OCI-LY3 (cell line): ENCODE measurements around the gene ACSL6.
A peak's percentile ranks its signal among the peaks of the same experiment; 100 is the strongest.

Experiments used
- H2AFZ ChIP-seq: fragments of 200-600, 300-600 bp; shearing (Covaris generic); 2 replicates; pipeline ENCODE4 v1.6.0; 2014; ENCODE audit warnings: antibody characterized with exemption, low read depth, low read length
- H3K27ac ChIP-seq: fragments of 200-600, 300-600 bp; sonication (generic); 2 replicates; pipeline ENCODE4 v1.5.1; 2014; ENCODE audit warnings: mild to moderate bottlenecking, low read length, moderate library complexity, mixed read lengths
- H3K27me3 ChIP-seq: fragments of 200-600, 300-600 bp; sonication (generic); 2 replicates; pipeline ENCODE4 v1.6.1; 2014; ENCODE audit warnings: low read depth, low read length, mixed read lengths
- H3K36me3 ChIP-seq: fragments of 200-600, 300-600 bp; sonication (generic); replicated peaks from 2 replicates; pipeline ENCODE3; 2014; ENCODE audit warnings: low read depth, low read length, mixed read lengths
- H3K4me1 ChIP-seq: fragments of 300-600, 200-600 bp; sonication (generic); 2 replicates; pipeline ENCODE4 v1.6.1; 2014; ENCODE audit warnings: low read length, mixed read lengths
- H3K4me2 ChIP-seq: fragments of 200-600, 300-600 bp; sonication (generic); 2 replicates; pipeline ENCODE4 v1.6.1; 2014; ENCODE audit warnings: low read length, mixed read lengths
- H3K4me3 ChIP-seq: fragments of 300-600, 200-600 bp; sonication (generic); 2 replicates; pipeline ENCODE4 v1.5.1; 2014; ENCODE audit warnings: antibody characterized with exemption, mild to moderate bottlenecking, low read length, moderate library complexity
- H3K79me2 ChIP-seq: fragments of 300-600, 200-600 bp; shearing (Covaris generic); 2 replicates; pipeline ENCODE4 v1.6.1; 2014; ENCODE audit warnings: mild to moderate bottlenecking, low read length, mixed read lengths
- H3K9ac ChIP-seq: fragments of 300-600, 200-600 bp; shearing (Covaris generic); 2 replicates; pipeline ENCODE4 v1.6.0; 2014; ENCODE audit warnings: mild to moderate bottlenecking, low read length, moderate library complexity
- H3K9me3 ChIP-seq: fragments of 200-600, 300-600 bp; shearing (Covaris generic); 2 replicates; pipeline ENCODE4 v1.6.1; 2014; ENCODE audit warnings: low read length, mixed read lengths; ENCODE audit not compliant: insufficient read depth
- H4K20me1 ChIP-seq: fragments of 200-600, 300-600 bp; sonication (generic); 2 replicates; pipeline ENCODE4 v1.6.1; 2016; ENCODE audit warnings: low read length, mixed read lengths; ENCODE audit not compliant: insufficient read depth
- EZH2phosphoT487 ChIP-seq: fragments of 200-600 bp; shearing (Covaris generic); IDR thresholded peaks from 2 replicates; pipeline ENCODE4 v1.6.1; 2018; ENCODE audit warnings: antibody characterized with exemption, mixed run types, low read depth
- TF ChIP-seq, protein P1 (sequence below): fragments of 200-600, 300-600 bp; sonication (generic); IDR thresholded peaks from 2 replicates; pipeline ENCODE4 v1.5.1; 2014; ENCODE audit warnings: antibody characterized with exemption, low read length, low read depth

The ACSL6 gene

DNA sequence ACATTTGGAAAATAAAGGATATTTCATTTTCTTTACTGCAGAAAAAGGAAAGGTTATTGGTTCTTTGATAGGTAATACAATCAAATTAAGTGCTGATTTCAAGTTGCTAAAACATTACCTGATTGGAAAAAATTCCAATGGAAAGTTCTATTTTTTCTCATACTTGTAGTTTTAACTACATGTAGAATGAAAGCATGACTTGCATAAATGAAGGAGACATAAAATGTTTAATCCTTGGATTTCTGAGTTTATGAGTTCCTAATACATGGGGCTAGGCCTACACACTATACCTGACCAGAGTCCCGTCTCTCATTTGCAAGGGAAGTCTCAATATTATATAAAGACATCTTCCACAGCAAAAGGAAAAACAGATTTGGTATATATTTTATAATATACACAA is 60.8 kb downstream of the ACSL6 start:
- H3K36me3 ChIP-seq = no peaks in the 10 kb centered on the region
- no peak overlapping the region for H3K4me3 ChIP-seq
- no peak overlapping the region for H3K9ac ChIP-seq
- H3K4me2 ChIP-seq = no peak overlapping the region
- H3K9me3 ChIP-seq = no peaks in the 10 kb centered on the region
- no peak overlapping the region for H3K27ac ChIP-seq
- H4K20me1 ChIP-seq = 0 out of 2 replicates have a peak, but pooled peaks cover 3% of the 10 kb centered on the region
- H3K4me1 ChIP-seq = peaks cover 13% of the 10 kb centered on the region
- TF ChIP-seq, protein P1, sequence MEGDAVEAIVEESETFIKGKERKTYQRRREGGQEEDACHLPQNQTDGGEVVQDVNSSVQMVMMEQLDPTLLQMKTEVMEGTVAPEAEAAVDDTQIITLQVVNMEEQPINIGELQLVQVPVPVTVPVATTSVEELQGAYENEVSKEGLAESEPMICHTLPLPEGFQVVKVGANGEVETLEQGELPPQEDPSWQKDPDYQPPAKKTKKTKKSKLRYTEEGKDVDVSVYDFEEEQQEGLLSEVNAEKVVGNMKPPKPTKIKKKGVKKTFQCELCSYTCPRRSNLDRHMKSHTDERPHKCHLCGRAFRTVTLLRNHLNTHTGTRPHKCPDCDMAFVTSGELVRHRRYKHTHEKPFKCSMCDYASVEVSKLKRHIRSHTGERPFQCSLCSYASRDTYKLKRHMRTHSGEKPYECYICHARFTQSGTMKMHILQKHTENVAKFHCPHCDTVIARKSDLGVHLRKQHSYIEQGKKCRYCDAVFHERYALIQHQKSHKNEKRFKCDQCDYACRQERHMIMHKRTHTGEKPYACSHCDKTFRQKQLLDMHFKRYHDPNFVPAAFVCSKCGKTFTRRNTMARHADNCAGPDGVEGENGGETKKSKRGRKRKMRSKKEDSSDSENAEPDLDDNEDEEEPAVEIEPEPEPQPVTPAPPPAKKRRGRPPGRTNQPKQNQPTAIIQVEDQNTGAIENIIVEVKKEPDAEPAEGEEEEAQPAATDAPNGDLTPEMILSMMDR = no peak
- no peak for TF ChIP-seq EZH2phosphoT487
- H3K79me2 ChIP-seq = no peaks in the 10 kb centered on the region
- peaks cover 27% of the 10 kb centered on the region for H3K27me3 ChIP-seq
- no peak overlapping the region for H2AFZ ChIP-seq

DNA sequence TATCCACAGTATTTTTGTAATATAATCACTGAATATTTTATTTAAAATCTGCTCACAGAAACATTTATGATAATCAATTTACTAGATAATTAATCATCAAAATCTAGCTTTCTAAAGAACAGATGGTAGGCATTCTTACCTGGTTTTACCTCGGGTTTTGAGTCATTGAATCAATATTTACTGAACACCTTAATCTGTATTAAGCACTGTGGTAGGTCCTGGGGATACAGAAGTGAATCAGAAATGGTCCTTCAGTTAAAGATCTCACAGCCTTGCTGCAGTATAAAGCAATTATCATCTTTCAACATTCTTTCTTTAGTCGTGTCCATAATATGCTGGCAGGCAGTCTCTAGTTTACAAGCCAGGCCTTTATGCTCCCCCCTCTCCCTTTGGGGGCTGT is 64.0 kb downstream of the ACSL6 start:
- H3K4me1 ChIP-seq = peaks cover 11% of the 10 kb centered on the region
- no peaks in the 10 kb centered on the region for H3K79me2 ChIP-seq
- no peak overlapping the region for H2AFZ ChIP-seq
- TF ChIP-seq EZH2phosphoT487 = no peak
- TF ChIP-seq, protein P1 = no peak
- no peak overlapping the region for H3K9ac ChIP-seq
- no peak overlapping the region for H3K4me2 ChIP-seq
- peaks cover 13% of the 10 kb centered on the region for H3K27me3 ChIP-seq
- no peaks in the 10 kb centered on the region for H3K36me3 ChIP-seq
- no peaks in the 10 kb centered on the region for H3K9me3 ChIP-seq
- no peak overlapping the region for H3K27ac ChIP-seq
- no peaks in the 10 kb centered on the region for H4K20me1 ChIP-seq
- no peak overlapping the region for H3K4me3 ChIP-seq

DNA sequence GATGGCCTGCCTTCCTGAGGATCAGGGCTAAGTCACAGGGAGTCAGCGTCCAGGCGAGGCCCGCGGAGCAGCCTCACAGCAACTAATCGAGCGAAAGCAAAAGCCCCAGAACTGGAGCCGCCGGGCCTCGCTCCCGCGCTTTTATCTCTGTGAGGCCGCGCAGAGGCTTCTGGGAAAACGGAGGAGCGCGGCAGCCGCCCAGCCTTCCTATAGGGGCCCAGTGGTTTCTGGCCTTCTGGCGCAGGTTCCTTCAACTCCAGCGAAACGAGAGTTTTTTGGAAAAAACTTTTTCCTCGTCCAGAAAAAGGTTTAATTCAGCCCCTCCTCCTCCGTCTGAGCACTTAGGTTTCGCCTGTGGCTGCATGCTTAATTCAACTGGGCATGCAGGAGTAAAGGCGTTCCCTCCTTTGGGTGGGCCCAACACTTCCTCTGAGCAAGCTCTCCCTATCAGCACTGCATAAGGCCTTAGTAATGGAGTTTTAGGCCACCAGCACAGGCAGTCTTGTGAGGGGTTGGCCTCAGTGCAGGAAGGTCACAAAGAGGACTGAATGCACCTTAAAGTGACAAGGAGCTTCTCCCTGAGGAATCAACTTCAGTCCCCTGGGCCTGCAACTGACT is 65.8 kb downstream of the ACSL6 start, which contains the start of gene MEIKIN:
Gene MEIKIN, minus strand, starts transcription at position 113 of the 618 bp plus-strand sequence. CDS start 158 bp downstream, outside the sequence.
- H3K9ac ChIP-seq = no peak within 1 kb of the TSS
- H3K9me3 ChIP-seq = no peaks in the 10 kb centered on the region
- no peak within 1 kb of the TSS for H3K27ac ChIP-seq
- H4K20me1 ChIP-seq = no peaks in the 10 kb centered on the region
- no peak within 1 kb of the TSS for H2AFZ ChIP-seq
- no peak within 1 kb of the TSS for H3K4me3 ChIP-seq
- no peak for TF ChIP-seq EZH2phosphoT487
- TF ChIP-seq, protein P1 = no peak
- no peaks in the 10 kb centered on the region for H3K79me2 ChIP-seq
- 0 out of 2 replicates have a peak within 1 kb of the TSS, but pooled peaks have one; percentile 26 for H3K4me2 ChIP-seq
- H3K4me1 ChIP-seq = peaks cover 11% of the 10 kb centered on the region
- peaks cover 13% of the 10 kb centered on the region for H3K27me3 ChIP-seq
- no peaks in the 10 kb centered on the region for H3K36me3 ChIP-seq

DNA sequence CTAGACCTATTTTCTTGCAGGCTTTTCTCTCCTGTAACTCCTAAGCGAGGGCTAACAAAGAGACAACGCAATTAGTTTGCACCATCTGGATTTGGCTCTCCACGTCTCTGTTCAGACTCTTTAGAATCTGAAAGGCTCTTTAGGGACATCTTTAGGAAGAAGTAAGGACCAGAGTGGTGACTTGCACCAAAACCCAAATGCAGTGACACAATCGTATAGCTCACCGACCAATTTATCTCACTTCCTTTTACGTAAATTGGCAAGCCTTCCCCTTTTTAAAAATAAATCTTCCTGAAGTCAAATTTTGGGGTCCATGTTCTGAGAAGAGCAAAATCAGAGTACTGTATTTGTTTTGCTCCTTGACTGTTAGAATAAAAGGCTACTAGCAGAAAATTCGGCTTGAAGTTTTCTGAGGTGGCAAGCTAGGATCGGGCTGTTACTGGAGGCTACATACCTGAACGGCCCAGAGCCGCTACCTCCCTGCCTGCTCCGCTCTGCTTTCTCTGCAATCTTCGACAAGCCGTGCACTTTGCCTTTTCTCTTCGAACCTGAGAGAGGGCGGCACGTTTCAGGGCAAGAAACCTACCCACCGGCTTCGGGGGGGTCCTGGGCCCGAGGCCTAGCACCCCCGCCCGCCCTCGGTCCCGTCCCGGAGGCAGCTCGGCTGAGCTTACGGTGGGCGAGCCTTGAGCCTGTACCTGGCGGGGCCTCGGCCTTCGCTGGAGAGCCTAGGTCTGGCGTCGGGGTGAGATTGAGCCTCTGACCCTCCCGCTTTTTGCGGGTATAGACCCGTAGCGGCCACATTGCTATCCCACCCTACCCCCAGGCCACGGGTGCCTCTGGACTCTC is 66.5 kb downstream of the ACSL6 start:
- no peak overlapping the region for H2AFZ ChIP-seq
- peaks cover 11% of the 10 kb centered on the region for H3K4me1 ChIP-seq

More for the DNA sequence above, 66.5 kb downstream of the ACSL6 start:
- no peaks in the 10 kb centered on the region for H3K36me3 ChIP-seq
- TF ChIP-seq, protein P1 = no peak
- H3K27ac ChIP-seq = no peak overlapping the region
- no peak overlapping the region for H3K9ac ChIP-seq
- H3K4me3 ChIP-seq = no peak overlapping the region
- H3K9me3 ChIP-seq = no peaks in the 10 kb centered on the region
- 0 out of 2 replicates have a peak overlapping the region, but pooled peaks have one; percentile 26 for H3K4me2 ChIP-seq
- no peaks in the 10 kb centered on the region for H4K20me1 ChIP-seq
- no peaks in the 10 kb centered on the region for H3K79me2 ChIP-seq
- peaks cover 13% of the 10 kb centered on the region for H3K27me3 ChIP-seq
